Measurements from ENCODE around the gene DPP9. TPM values are rescaled to one million over a fixed set of nuclear protein-coding genes. Genes with fewer than 3 reads are reported as not detected.

The DPP9 gene
- total and polyA plus RNA-seq, 2 of the 4 experiments (the other 2 are of a cell fraction) = 12.4 to 33.0 TPM

- Histone ChIP-seq H4K91ac (ENCODE audit: insufficient read depth, low read depth, low read length) (no peak overlapping the region), H3K23ac (ENCODE audit: low read depth, low read length) (no peak overlapping the region), H4K8ac (ENCODE audit: low read depth in 2 of 2, low read length in 2 of 2) (no peak overlapping the region), H2AK5ac (ENCODE audit: low read depth, low read length) (no peak overlapping the region), H2AK9ac (replicated peaks; ENCODE audit: low read depth, low read length, poor library complexity) (no peak overlapping the region), H3K36me3 (ENCODE audit: control insufficient read depth, insufficient read depth, low read length) (peaks cover 16% of the 10 kb centered on the region), H3K4me1 (ENCODE audit: control insufficient read depth, insufficient read depth, low read length) (peaks cover 4% of the 10 kb centered on the region; the same call in 1 of the 2 replicates), H3K4me2 (ENCODE audit: low read depth, low read length) (no peak overlapping the region), H4K20me1 (ENCODE audit: insufficient read depth, low read length) (peaks cover 12% of the 10 kb centered on the region), H3K79me1 (ENCODE audit: low read depth in 1 of 2, low read length in 2 of 2) (peaks cover 16 to 28% of the 10 kb centered on the region in 2 experiments), H3K18ac (ENCODE audit: low read depth, low read length) (no peak overlapping the region), H2BK15ac (ENCODE audit: low read depth, low read length) (no peak overlapping the region), H2BK5ac (ENCODE audit: low read depth, low read length, poor library complexity, severe bottlenecking) (no peak overlapping the region), H3K27ac (ENCODE audit: insufficient read depth, low read length) (no peak overlapping the region), H3K27me3 (ENCODE audit: control insufficient read depth, insufficient read depth, low read length) (no peaks in the 10 kb centered on the region), H2BK20ac (ENCODE audit: low read depth, low read length) (no peak overlapping the region), H4K5ac (ENCODE audit: low read depth, low read length) (no peak overlapping the region), H3K9ac (ENCODE audit: low read depth, low read length) (no peak overlapping the region), H3K4me3 (ENCODE audit: insufficient read depth, low read depth, low read length) (no peak overlapping the region), H2AFZ (replicated peaks; ENCODE audit: low read length, poor library complexity) (peak overlapping the region; percentile 14), H2BK120ac (ENCODE audit: low read depth, low read length) (no peak overlapping the region), H3K14ac (replicated peaks; ENCODE audit: low read depth, low read length) (no peak overlapping the region), H3K4ac (ENCODE audit: low read depth, low read length) (no peak overlapping the region), H3K56ac (ENCODE audit: extremely low read depth, insufficient read depth, low read length) (no peak overlapping the region), H3K9me1 (ENCODE audit: insufficient read depth, low read length) (no peaks in the 10 kb centered on the region; the same call in 1 of the 2 replicates), H3K9me3 (ENCODE audit: control insufficient read depth, insufficient read depth, low read length) (no peaks in the 10 kb centered on the region)
- ATAC-seq (ENCODE audit: low read depth) (no peak), DNase-seq (no peak)
- ChIA-PET POLR2A (ENCODE audit: unreplicated experiment) (no interaction called here), CTCF (interaction anchor here (0.6 kb wide), 1 partner anchor 26 kb away, joined by 3 read pairs; no protein-coding TSS in a partner anchor)
- intact Hi-C loops (cut with micrococcal nuclease) (no loop called here), dilution Hi-C loops (cut with HindIII; ENCODE audit: low sequenced_read_pairs, unreplicated experiment) (no loop called here), in situ Hi-C loops (cut with MboI; ENCODE audit: low sequenced_read_pairs) (no loop called here)
- WGBS, 2 experiments (ENCODE audit: extremely low coverage in 2 of 2, insufficient read length in 1 of 2) = 80% methylated on average over 1 of the region's 10 CpGs; no CpG with 5 or more reads in 1 of the 2 experiments
- BruUV-seq (replicated peaks) = no TSS peak
- TF ChIP-seq MXI1 (IDR thresholded peaks at IDR 0.05; ENCODE audit: borderline replicate concordance, low read depth, low read length) = no peak
- no peak for TF ChIP-seq FOS (IDR thresholded peaks at IDR 0.05; ENCODE audit: low read depth, low read length)
- TF ChIP-seq CTCF (conservative IDR thresholded peaks at IDR 0.05; ENCODE audit: low read depth, low read length) = no peak
- no peak for TF ChIP-seq RFX5 (IDR thresholded peaks at IDR 0.05; ENCODE audit: low read depth, low read length)
- TF ChIP-seq RCOR1 (IDR thresholded peaks at IDR 0.05; ENCODE audit: insufficient replicate concordance, low read length) = no peak
- no peak for TF ChIP-seq CEBPB (IDR thresholded peaks at IDR 0.05; ENCODE audit: low read depth, low read length)
- no peak for TF ChIP-seq MAZ (IDR thresholded peaks at IDR 0.05; ENCODE audit: borderline replicate concordance, low read depth, low read length)
These were observed 52.3 kb downstream of the DPP9 start for GRCh38 chr19:4671185-4671851.

Measured in IMR-90 (cell line).